Superior temporal gyrus (tissue), 1 donor: ENCODE measurements around the gene INPP4A.

Experiments used
- DNase-seq: peaks from one replicate; pipeline ENCODE4 v3.0.0-alpha.2; 2016; ENCODE audit errors: extremely low spot score

Gene INPP4A

GRCh38 chr2:98460573-98461497, 16.2 kb downstream of the INPP4A start:
- no peak for DNase-seq

- peak; percentile 43 for DNase-seq
Measured at GRCh38 chr2:98461498-98462049, 16.9 kb downstream of the INPP4A start.

GRCh38 chr2:98463081-98463481, 18.4 kb downstream of the INPP4A start:
- no peak for DNase-seq

- DNase-seq, result no peak
Measured at GRCh38 chr2:98463551-98463971, 18.9 kb downstream of the INPP4A start.

- DNase-seq, result no peak
Measured at GRCh38 chr2:98463988-98464771, 19.5 kb downstream of the INPP4A start.

GRCh38 chr2:98464772-98465310, 20.2 kb downstream of the INPP4A start:
- DNase-seq, result no peak

- no peak for DNase-seq
Measured at GRCh38 chr2:98465456-98466226, 21.0 kb downstream of the INPP4A start.

- DNase-seq, result no peak
Measured at GRCh38 chr2:98467082-98467536, 22.5 kb downstream of the INPP4A start.

GRCh38 chr2:98467652-98468051, 23.0 kb downstream of the INPP4A start:
- DNase-seq, result no peak

- no peak for DNase-seq
Measured at GRCh38 chr2:98468621-98469236, 24.1 kb downstream of the INPP4A start.

GRCh38 chr2:98469862-98470544, 25.3 kb downstream of the INPP4A start:
- no peak for DNase-seq

GRCh38 chr2:98470851-98471255, 26.2 kb downstream of the INPP4A start:
- DNase-seq, result no peak

- DNase-seq, result no peak
Measured at GRCh38 chr2:98471402-98472131, 26.9 kb downstream of the INPP4A start.

GRCh38 chr2:98472132-98472650, 27.5 kb downstream of the INPP4A start:
- DNase-seq, result no peak

GRCh38 chr2:98472961-98473746, 28.5 kb downstream of the INPP4A start:
- no peak for DNase-seq

- no peak for DNase-seq
Measured at GRCh38 chr2:98473995-98474780, 29.5 kb downstream of the INPP4A start.

- no peak for DNase-seq
Measured at GRCh38 chr2:98474979-98475632, 30.4 kb downstream of the INPP4A start.
